NB4 (cell line): ENCODE results near the gene SLC22A5.

Experiments
- MAX ChIP-seq: IDR thresholded peaks from 2 replicates; pipeline ENCODE4 v1.6.1; 2011; ENCODE audit warnings: low read depth, low read length
- MYC ChIP-seq: IDR thresholded peaks from 2 replicates; pipeline ENCODE4 v1.6.1; 2011; ENCODE audit warnings: low read depth, low read length
- POLR2A ChIP-seq: IDR thresholded peaks from 2 replicates; pipeline ENCODE4 v1.6.1; 2011; ENCODE audit warnings: mild to moderate bottlenecking; ENCODE audit not compliant: insufficient read length; ENCODE audit errors: extremely low read depth
- TF ChIP-seq, protein P1 (sequence below): IDR thresholded peaks from one replicate; pipeline ENCODE4 v1.5.1; 2012; ENCODE audit warnings: low read depth, low read length

- TF ChIP-seq, protein P1, sequence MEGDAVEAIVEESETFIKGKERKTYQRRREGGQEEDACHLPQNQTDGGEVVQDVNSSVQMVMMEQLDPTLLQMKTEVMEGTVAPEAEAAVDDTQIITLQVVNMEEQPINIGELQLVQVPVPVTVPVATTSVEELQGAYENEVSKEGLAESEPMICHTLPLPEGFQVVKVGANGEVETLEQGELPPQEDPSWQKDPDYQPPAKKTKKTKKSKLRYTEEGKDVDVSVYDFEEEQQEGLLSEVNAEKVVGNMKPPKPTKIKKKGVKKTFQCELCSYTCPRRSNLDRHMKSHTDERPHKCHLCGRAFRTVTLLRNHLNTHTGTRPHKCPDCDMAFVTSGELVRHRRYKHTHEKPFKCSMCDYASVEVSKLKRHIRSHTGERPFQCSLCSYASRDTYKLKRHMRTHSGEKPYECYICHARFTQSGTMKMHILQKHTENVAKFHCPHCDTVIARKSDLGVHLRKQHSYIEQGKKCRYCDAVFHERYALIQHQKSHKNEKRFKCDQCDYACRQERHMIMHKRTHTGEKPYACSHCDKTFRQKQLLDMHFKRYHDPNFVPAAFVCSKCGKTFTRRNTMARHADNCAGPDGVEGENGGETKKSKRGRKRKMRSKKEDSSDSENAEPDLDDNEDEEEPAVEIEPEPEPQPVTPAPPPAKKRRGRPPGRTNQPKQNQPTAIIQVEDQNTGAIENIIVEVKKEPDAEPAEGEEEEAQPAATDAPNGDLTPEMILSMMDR, result no peak
- TF ChIP-seq POLR2A (no peak), MYC (no peak), MAX (no peak)
Observed at GRCh38 chr5:132321109-132321721, 48.3 kb upstream of the SLC22A5 start.
